ENCODE results near the gene CALCOCO1.
"Not testable (repeated sequence)": the region's sequence is repeated elsewhere in the genome, so short reads cannot be mapped to it uniquely, and the experiment has no call there.

The CALCOCO1 gene

GRCh38 chr12:53727310-53728041 lies at the start of gene CALCOCO1:
CALCOCO1 (minus strand) TSS chr12:53727452; CDS start chr12:53725242, 2,210 bp downstream.
- peak; percentile 67 for TF ChIP-seq POLR2A (IDR thresholded peaks at IDR 0.05; ENCODE audit: low read length)
- TF ChIP-seq GATA1 (IDR thresholded peaks at IDR 0.05; ENCODE audit: low read depth, low read length), result no peak
- DNase-seq, result peak; percentile 98 to 99

- no peak for TF ChIP-seq POLR2A (IDR thresholded peaks at IDR 0.05; ENCODE audit: low read length)
- TF ChIP-seq GATA1 (IDR thresholded peaks at IDR 0.05; ENCODE audit: low read depth, low read length), result no peak
- DNase-seq, result no peak
Measured at GRCh38 chr12:53776872-53777271, 49.6 kb upstream of the CALCOCO1 start.

GRCh38 chr12:53775478-53776145 lies 48.4 kb upstream of the CALCOCO1 start:
- no peak for DNase-seq
- TF ChIP-seq GATA1 (IDR thresholded peaks at IDR 0.05; ENCODE audit: low read depth, low read length), result no peak
- TF ChIP-seq POLR2A (IDR thresholded peaks at IDR 0.05; ENCODE audit: low read length), result no peak

GRCh38 chr12:53770281-53770680 lies 43.0 kb upstream of the CALCOCO1 start:
- no peak for DNase-seq
- TF ChIP-seq POLR2A (IDR thresholded peaks at IDR 0.05; ENCODE audit: low read length) (no peak), GATA1 (IDR thresholded peaks at IDR 0.05; ENCODE audit: low read depth, low read length) (no peak)

GRCh38 chr12:53768976-53769375 lies 41.7 kb upstream of the CALCOCO1 start:
- no peak for DNase-seq
- no peak for TF ChIP-seq POLR2A (IDR thresholded peaks at IDR 0.05; ENCODE audit: low read length)
- no peak for TF ChIP-seq GATA1 (IDR thresholded peaks at IDR 0.05; ENCODE audit: low read depth, low read length)

GRCh38 chr12:53766881-53767280 lies 39.6 kb upstream of the CALCOCO1 start:
- DNase-seq, result no peak

GRCh38 chr12:53765891-53766290 lies 38.6 kb upstream of the CALCOCO1 start:
- no peak for DNase-seq
- no peak for TF ChIP-seq POLR2A (IDR thresholded peaks at IDR 0.05; ENCODE audit: low read length)
- TF ChIP-seq GATA1 (IDR thresholded peaks at IDR 0.05; ENCODE audit: low read depth, low read length), result no peak

More at GRCh38 chr12:53766881-53767280, 39.6 kb upstream of the CALCOCO1 start:
- TF ChIP-seq GATA1 (IDR thresholded peaks at IDR 0.05; ENCODE audit: low read depth, low read length) (no peak), POLR2A (IDR thresholded peaks at IDR 0.05; ENCODE audit: low read length) (no peak)

GRCh38 chr12:53764615-53765014 lies 37.4 kb upstream of the CALCOCO1 start:
- no peak for DNase-seq
- TF ChIP-seq GATA1 (IDR thresholded peaks at IDR 0.05; ENCODE audit: low read depth, low read length), result no peak
- no peak for TF ChIP-seq POLR2A (IDR thresholded peaks at IDR 0.05; ENCODE audit: low read length)

- DNase-seq, result not testable (repeated sequence)
Measured at GRCh38 chr12:53762793-53763192, 35.5 kb upstream of the CALCOCO1 start.

GRCh38 chr12:53761306-53761705 lies 34.1 kb upstream of the CALCOCO1 start:
- no peak for DNase-seq
- TF ChIP-seq POLR2A (IDR thresholded peaks at IDR 0.05; ENCODE audit: low read length), result no peak
- TF ChIP-seq GATA1 (IDR thresholded peaks at IDR 0.05; ENCODE audit: low read depth, low read length), result no peak

GRCh38 chr12:53759261-53759660 lies 32.0 kb upstream of the CALCOCO1 start:
- TF ChIP-seq GATA1 (IDR thresholded peaks at IDR 0.05; ENCODE audit: low read depth, low read length) (no peak), POLR2A (IDR thresholded peaks at IDR 0.05; ENCODE audit: low read length) (no peak)
- DNase-seq, result no peak

- no peak for TF ChIP-seq GATA1 (IDR thresholded peaks at IDR 0.05; ENCODE audit: low read depth, low read length)
- TF ChIP-seq POLR2A (IDR thresholded peaks at IDR 0.05; ENCODE audit: low read length), result no peak
- DNase-seq, result no peak
Measured at GRCh38 chr12:53758730-53759103, 31.5 kb upstream of the CALCOCO1 start.

- TF ChIP-seq GATA1 (IDR thresholded peaks at IDR 0.05; ENCODE audit: low read depth, low read length) (no peak), POLR2A (IDR thresholded peaks at IDR 0.05; ENCODE audit: low read length) (no peak)
Measured at GRCh38 chr12:53758081-53758729, 31.0 kb upstream of the CALCOCO1 start.

GRCh38 chr12:53757101-53757770 lies 30.0 kb upstream of the CALCOCO1 start:
- peak; percentile 63 to 78 for DNase-seq
- no peak for TF ChIP-seq POLR2A (IDR thresholded peaks at IDR 0.05; ENCODE audit: low read length)
- TF ChIP-seq GATA1 (IDR thresholded peaks at IDR 0.05; ENCODE audit: low read depth, low read length), result no peak

More at GRCh38 chr12:53758081-53758729, 31.0 kb upstream of the CALCOCO1 start:
- no peak for DNase-seq
